Left renal pelvis (tissue), 4 donors: ENCODE measurements around the gene KRT77. TPM values are rescaled to one million over a fixed set of nuclear protein-coding genes. Genes with fewer than 3 reads are reported as not detected.
"Not testable (repeated sequence)": the region's sequence is repeated elsewhere in the genome, so short reads cannot be mapped to it uniquely, and the experiment has no call there.

ENCODE experiments used
- DNase-seq, 4 donors: peaks; one replicate each; pipeline ENCODE4 v3.0.0-alpha.2; 2013; ENCODE audit warnings: low read depth in 4 of 4, low spot score in 3 of 4
- polyA plus RNA-seq, 4 donors: library from polyadenylated mRNA; unstranded; fragments of 120-200 nt; gene quantifications; one replicate each; pipeline ENCODE4 v1.2.1, GENCODE V29; 2013; ENCODE audit not compliant: insufficient read length in 4 of 4

The KRT77 gene
- polyA plus RNA-seq, 4 donors = not detected

GRCh38 chr12:52679875-52680274 lies 23.4 kb downstream of the KRT77 start:
- DNase-seq = no peak

- DNase-seq = no peak
These were observed 25.7 kb downstream of the KRT77 start for GRCh38 chr12:52677671-52678070.

- DNase-seq = no peak
These were observed 26.2 kb downstream of the KRT77 start for GRCh38 chr12:52677126-52677525.

- no peak for DNase-seq
These were observed 27.2 kb downstream of the KRT77 start for GRCh38 chr12:52676163-52676562.

- no peak for DNase-seq
These were observed 28.0 kb downstream of the KRT77 start for GRCh38 chr12:52675301-52675701.

- DNase-seq = no peak
These were observed 28.9 kb downstream of the KRT77 start for GRCh38 chr12:52674433-52674775.

GRCh38 chr12:52673713-52674432 lies 29.5 kb downstream of the KRT77 start:
- DNase-seq = no peak

- DNase-seq = no peak
These were observed 30.1 kb downstream of the KRT77 start for GRCh38 chr12:52673217-52673616.

- DNase-seq = no peak
These were observed 30.9 kb downstream of the KRT77 start for GRCh38 chr12:52672321-52672933.

- DNase-seq = no peak
These were observed 32.4 kb downstream of the KRT77 start for GRCh38 chr12:52670961-52671360.

- no peak for DNase-seq
These were observed 32.8 kb downstream of the KRT77 start for GRCh38 chr12:52670506-52670905.

GRCh38 chr12:52669941-52670340 lies 33.4 kb downstream of the KRT77 start:
- not testable (repeated sequence) for DNase-seq

GRCh38 chr12:52669426-52669825 lies 33.9 kb downstream of the KRT77 start:
- no peak for DNase-seq

GRCh38 chr12:52667931-52668330 lies 35.4 kb downstream of the KRT77 start:
- no peak for DNase-seq

- no peak for DNase-seq
These were observed 35.8 kb downstream of the KRT77 start for GRCh38 chr12:52667509-52667908.

- no peak for DNase-seq
These were observed 36.9 kb downstream of the KRT77 start for GRCh38 chr12:52666471-52666870.

- DNase-seq = no peak
These were observed 39.9 kb downstream of the KRT77 start for GRCh38 chr12:52663420-52663819.

GRCh38 chr12:52662918-52663229 lies 40.5 kb downstream of the KRT77 start:
- DNase-seq = no peak

GRCh38 chr12:52662093-52662917 lies 41.0 kb downstream of the KRT77 start:
- no peak for DNase-seq

GRCh38 chr12:52661668-52662067 lies 41.7 kb downstream of the KRT77 start:
- no peak for DNase-seq

- no peak for DNase-seq
These were observed 42.3 kb downstream of the KRT77 start for GRCh38 chr12:52660934-52661499.

- no peak for DNase-seq
These were observed 43.4 kb downstream of the KRT77 start for GRCh38 chr12:52659951-52660350.
